SK-N-SH (cell line): Measurements from ENCODE around the gene CDC34. TPM values are rescaled to one million over a fixed set of nuclear protein-coding genes. Genes with fewer than 3 reads are reported as not detected.

Experiments used
- CTCF ChIA-PET: fragments of 300-600, 350-600 bp; formaldehyde crosslinking; extraction: SDS; loops from one replicate; lab custom pipeline; 2021; lab: Yijun Ruan, JAX
- POLR2A ChIA-PET: fragments of 350-600 bp; sonication (Branson Sonifier 250); formaldehyde crosslinking; extraction: SDS; loops from one replicate; lab custom pipeline; 2020; ENCODE audit warnings: antibody characterized with exemption, inconsistent platforms; lab: Yijun Ruan, JAX
- DNase-seq: peaks from one replicate; pipeline ENCODE4 v3.0.0; 2012
- H2AFZ ChIP-seq: fragments of 200-600 bp; sonication (generic); 2 replicates; pipeline ENCODE4 v1.8.1; 2016; ENCODE audit warnings: antibody characterized with exemption, mild to moderate bottlenecking, low read depth
- H3F3A ChIP-seq: fragments of 200-600 bp; sonication (generic); replicated peaks from 2 replicates; pipeline ENCODE3; 2016; ENCODE audit warnings: antibody characterized with exemption, mild to moderate bottlenecking; ENCODE audit not compliant: insufficient read depth
- H3K27ac ChIP-seq, 2 experiments: fragments of 200-500 bp in 1 of 2; fragments of 200-600 bp in 1 of 2; sonication (Bioruptor generic) in 1 of 2; sonication (generic), shearing (Covaris generic) in 1 of 2; 2 replicates each; pipeline versions ENCODE4 v1.5.1 to v1.6.1; 2014 to 2016; ENCODE audit warnings: low read depth in 2 of 2, inconsistent platforms in 1 of 2, low read length in 1 of 2, mild to moderate bottlenecking in 1 of 2, mixed read lengths in 1 of 2
- H3K27me3 ChIP-seq: fragments of 200-600 bp; sonication (generic), shearing (Covaris generic); 2 replicates; pipeline ENCODE4 v1.6.1; 2016; ENCODE audit warnings: mixed run types; ENCODE audit not compliant: insufficient read depth
- H3K36me3 ChIP-seq, 2 experiments: fragments of 200-500 bp in 1 of 2; fragments of 200-600 bp in 1 of 2; sonication (Bioruptor generic) in 1 of 2; sonication (generic) in 1 of 2; replicated peaks in 1 of 2; 2 replicates each; pipeline versions ENCODE3 to v1.5.1; 2014 to 2016; ENCODE audit warnings: low read length in 1 of 2, mild to moderate bottlenecking in 1 of 2; ENCODE audit not compliant: insufficient read depth in 2 of 2, control insufficient read depth in 1 of 2
- H3K4me1 ChIP-seq, 2 experiments: fragments of 200-500 bp in 1 of 2; fragments of 200-600 bp in 1 of 2; sonication (Bioruptor generic) in 1 of 2; sonication (generic), shearing (Covaris generic) in 1 of 2; 2 replicates each; pipeline versions ENCODE4 v1.5.1 to v1.6.1; 2014 to 2016; ENCODE audit warnings: low read depth in 1 of 2, low read length in 1 of 2, mixed run types in 1 of 2; ENCODE audit not compliant: insufficient read depth in 2 of 2, control insufficient read depth in 1 of 2
- H3K4me2 ChIP-seq: fragments of 200-600 bp; sonication (generic), shearing (Covaris generic); 2 replicates; pipeline ENCODE4 v1.6.1; 2017; ENCODE audit warnings: mixed run types
- H3K4me3 ChIP-seq, 2 experiments: fragments of 200-500 bp in 1 of 2; fragments of 200-600 bp in 1 of 2; sonication (Bioruptor generic) in 1 of 2; sonication (generic), shearing (Covaris generic) in 1 of 2; 2 replicates each; pipeline versions ENCODE4 v1.5.1 to v1.8.1; 2014 to 2016; ENCODE audit warnings: low read depth in 2 of 2, inconsistent platforms in 1 of 2, low read length in 1 of 2, mild to moderate bottlenecking in 1 of 2, mixed read lengths in 1 of 2, moderate library complexity in 1 of 2
- H3K79me2 ChIP-seq: fragments of 200-600 bp; sonication (generic); 2 replicates; pipeline ENCODE4 v1.8.1; 2017; ENCODE audit warnings: mild to moderate bottlenecking; ENCODE audit not compliant: insufficient read depth
- H3K9ac ChIP-seq: fragments of 200-600 bp; sonication (generic); 2 replicates; pipeline ENCODE4 v1.6.1; 2017; ENCODE audit warnings: mixed run types
- H3K9me2 ChIP-seq: fragments of 200-600 bp; sonication (generic); 2 replicates; pipeline ENCODE4 v1.6.1; 2017; ENCODE audit warnings: mixed run types
- H3K9me3 ChIP-seq: fragments of 200-600 bp; sonication (generic); 2 replicates; pipeline ENCODE4 v1.6.1; 2017; ENCODE audit warnings: mixed run types, mild to moderate bottlenecking, moderate library complexity
- H4K20me1 ChIP-seq: fragments of 200-600 bp; sonication (generic); 2 replicates; pipeline ENCODE4 v1.6.1; 2017; ENCODE audit warnings: mild to moderate bottlenecking, mixed run types; ENCODE audit not compliant: insufficient read depth
- CHD2 ChIP-seq: fragments of 150-350 bp; IDR thresholded peaks from 2 replicates; pipeline ENCODE4 v1.6.1; 2018; ENCODE audit warnings: low read length; ENCODE audit not compliant: partially characterized antibody
- ELF1 ChIP-seq: IDR thresholded peaks from 2 replicates; pipeline ENCODE4 v1.4.0; 2012
- EP300 ChIP-seq, 2 experiments: IDR thresholded peaks; 2 replicates each; pipeline versions ENCODE4 v1.4.0 to v1.6.1; 2012; ENCODE audit warnings: borderline replicate concordance in 1 of 2, low read depth in 1 of 2, low read length in 1 of 2
- EZH2phosphoT487 ChIP-seq: fragments of 200-600 bp; sonication (generic); IDR thresholded peaks from 2 replicates; pipeline ENCODE4 v1.6.1; 2017; ENCODE audit warnings: low read depth, mixed run types, mild to moderate bottlenecking, antibody characterized with exemption, moderate library complexity, borderline replicate concordance
- MAX ChIP-seq: IDR thresholded peaks from 2 replicates; pipeline ENCODE4 v1.4.0; 2012; ENCODE audit warnings: low read depth
- MXI1 ChIP-seq: IDR thresholded peaks from 2 replicates; pipeline ENCODE4 v1.6.1; 2012; ENCODE audit warnings: mild to moderate bottlenecking, low read depth, low read length, improper control_type of control experiment
- NFIC ChIP-seq: IDR thresholded peaks from 2 replicates; pipeline ENCODE4 v1.4.0; 2012; ENCODE audit warnings: borderline replicate concordance
- PBX3 ChIP-seq: IDR thresholded peaks from 2 replicates; pipeline ENCODE4; 2012
- POLR2AphosphoS5 ChIP-seq: IDR thresholded peaks from 2 replicates; pipeline ENCODE4 v1.6.1; 2012; ENCODE audit warnings: low read depth, low read length
- RAD21 ChIP-seq: IDR thresholded peaks from 2 replicates; pipeline ENCODE4 v1.6.1; 2012; ENCODE audit warnings: mild to moderate bottlenecking, low read length
- REST ChIP-seq: IDR thresholded peaks from 2 replicates; pipeline ENCODE4 v1.6.1; 2012; ENCODE audit warnings: mild to moderate bottlenecking, low read depth, low read length, moderate library complexity
- RFX5 ChIP-seq: IDR thresholded peaks from 2 replicates; pipeline ENCODE4 v1.6.1; 2012; ENCODE audit warnings: mild to moderate bottlenecking, improper control_type of control experiment, low read length
- SMC3 ChIP-seq: IDR thresholded peaks from 2 replicates; pipeline ENCODE4 v1.6.1; 2012; ENCODE audit warnings: low read depth, low read length, improper control_type of control experiment
- TAF1 ChIP-seq: IDR thresholded peaks from 2 replicates; pipeline ENCODE4 v1.6.1; 2012; ENCODE audit warnings: low read depth, mild to moderate bottlenecking, low read length, moderate library complexity, borderline replicate concordance
- TCF12 ChIP-seq: IDR thresholded peaks from 2 replicates; pipeline ENCODE4 v1.4.0; 2012
- USF1 ChIP-seq: IDR thresholded peaks from 2 replicates; pipeline ENCODE4 v1.4.0; 2012; ENCODE audit warnings: low read depth, borderline replicate concordance
- USF2 ChIP-seq: fragments of 150-350 bp; IDR thresholded peaks from 2 replicates; pipeline ENCODE4 v1.6.1; 2017; ENCODE audit warnings: antibody characterized with exemption, low read length, low read depth, borderline replicate concordance
- WGBS: methylation state at CpG from one replicate; pipeline ENCODE4 v1.1.6; 2017; ENCODE audit warnings: low lambda C conversion rate; 5-methylcytosine and 5-hydroxymethylcytosine counted together
- polyA plus RNA-seq, 3 experiments: library from polyadenylated mRNA; depleted of rRNA; stranded (reverse); fragments of >200 nt; gene quantifications; 2 replicates each; pipeline ENCODE4 v1.2.3, GENCODE V29; 2012

Gene CDC34
- polyA plus RNA-seq, 1 of the 3 experiments (the other 2 are of a cell fraction): 96.7 TPM

GRCh38 chr19:519449-519865 lies 12.1 kb upstream of the CDC34 start:
- Histone ChIP-seq H2AFZ (no peak overlapping the region), H3K9me2 (no peaks in the 10 kb centered on the region), H3K79me2 (no peaks in the 10 kb centered on the region), H3F3A (no peaks in the 10 kb centered on the region), H3K27ac (no peak overlapping the region), H3K4me2 (no peak overlapping the region), H3K27me3 (no peaks in the 10 kb centered on the region), H3K4me3 (no peak overlapping the region), H3K4me1 (peaks cover 0 to 6% of the 10 kb centered on the region in 2 experiments; a peak in 1 of 4 replicates), H3K36me3 (peaks cover 3% of the 10 kb centered on the region in 2 experiments), H3K9me3 (no peaks in the 10 kb centered on the region), H4K20me1 (no peaks in the 10 kb centered on the region), H3K9ac (no peak overlapping the region)
- DNase-seq: no peak
- POLR2A ChIA-PET: no interaction called here
- TF ChIP-seq EP300 (IDR thresholded peaks at IDR 0.05; ENCODE audit: borderline replicate concordance in 1 of 2, low read depth in 1 of 2, low read length in 1 of 2): no peak
- no peak for TF ChIP-seq RFX5
- TF ChIP-seq TCF12: no peak
- TF ChIP-seq RAD21: no peak
- TF ChIP-seq MAX: no peak
- no peak for TF ChIP-seq NFIC
- no peak for TF ChIP-seq USF2
- TF ChIP-seq USF1: no peak
- TF ChIP-seq MXI1: no peak
- no peak for TF ChIP-seq EZH2phosphoT487
- no peak for TF ChIP-seq PBX3
- no peak for TF ChIP-seq CHD2
- TF ChIP-seq SMC3: no peak
- no peak for TF ChIP-seq POLR2AphosphoS5
- no peak for TF ChIP-seq REST
- TF ChIP-seq TAF1: no peak
- TF ChIP-seq ELF1: no peak
- CTCF ChIA-PET: interaction anchor here (7.4 kb wide), 1 partner anchor 9 kb away, joined by 71 read pairs; no protein-coding TSS in a partner anchor
- WGBS: 97% methylated on average over 33 of the region's 45 CpGs
